Psoas muscle (tissue), 8 donors: ENCODE data around the gene IL6ST. TPM values are rescaled to one million over a fixed set of nuclear protein-coding genes. Genes with fewer than 3 reads are reported as not detected.

ENCODE experiments used
- ATAC-seq, 4 donors: fragments of 200-7000 bp; cut with Tn5 transposase; one replicate each; pipeline ENCODE4 v1.9.1; 2020; ENCODE audit warnings: moderate library complexity in 3 of 4, mild to moderate bottlenecking in 2 of 4
- DNase-seq, 2 donors: peaks; one replicate each; pipeline ENCODE4 v3.0.0-alpha.2; 2020
- H3K27ac ChIP-seq: fragments of 200-600 bp; one replicate; pipeline ENCODE4 v1.8.0; 2022
- H3K27me3 ChIP-seq, 3 donors: fragments of 200-600 bp in 1 of 3; one replicate each; pipeline versions ENCODE4 v1.6.1 to v1.8.0; 2013 to 2022; ENCODE audit warnings: low read length in 2 of 3, mild to moderate bottlenecking in 2 of 3, moderate library complexity in 1 of 3; ENCODE audit not compliant: insufficient read depth in 3 of 3
- H3K36me3 ChIP-seq, 2 donors: fragments of 200-600 bp in 1 of 2; one replicate each; pipeline versions ENCODE4 v1.6.1 to v1.8.0; 2013 to 2022; ENCODE audit warnings: low read depth in 1 of 2, mild to moderate bottlenecking in 1 of 2, moderate library complexity in 1 of 2; ENCODE audit not compliant: insufficient read depth in 1 of 2
- H3K4me1 ChIP-seq: fragments of 200-600 bp; one replicate; pipeline ENCODE4 v1.8.0; 2022
- H3K4me3 ChIP-seq: fragments of 200-600 bp; one replicate; pipeline ENCODE4 v1.8.0; 2022; ENCODE audit warnings: mild to moderate bottlenecking
- H3K9me3 ChIP-seq: fragments of 200-600 bp; one replicate; pipeline ENCODE4 v1.8.0; 2022
- WGBS, 3 donors: extraction: QIAGEN DNeasy Blood & Tissue Kit; methylation state at CpG; one replicate each; pipeline versions ENCODE4 v1.1.6 to v1.1.7; 2013; 5-methylcytosine and 5-hydroxymethylcytosine counted together
- intact Hi-C, 2 donors: fragments of 100-400 bp; cut with DNase I; formaldehyde crosslinking; loops; one replicate each; pipeline versions ENCODE4 v1.11.0 to v1.14.2; 2022
- polyA plus RNA-seq, 3 donors: library from polyadenylated mRNA; stranded (reverse); fragments of 200-250 nt; gene quantifications; one replicate each; pipeline ENCODE4 v1.2.3, GENCODE V29; 2013
- total RNA-seq, 4 donors: library from RNA; stranded (reverse); fragmentation: NEBNext Ultra II Directional in 2 of 4; extraction: Animal tissue kit (Norgen Biotek cat#: 25700) in 2 of 4; gene quantifications; one replicate each; pipeline versions ENCODE4 v1.2.1 to v1.2.4, GENCODE V29; 2021 to 2023
- TF ChIP-seq, protein P1 (sequence below): fragments of 200-600 bp; IDR thresholded peaks from one replicate; pipeline ENCODE4 v1.8.0; 2022; ENCODE audit warnings: antibody characterized with exemption
- donor health status: healthy with polysubstance abuse.
- donor health status: DM: no; HTN: no; CAD: no; lungs with moderate emphysema.
- donor health status: Bipolar disorder and iron deficiency.
- donor health status: healthy.
- donor health status: DM: yes; HTN: yes; CAD: no.
- donor health status: DM: no; HTN: no; CAD: no.
- donor health status: DM: no; HTN: no; CAD: no.
- donor health status: DM: yes; HTN: yes; CAD: no.

Gene IL6ST
- total and polyA plus RNA-seq, 7 donors, result 38.6 to 255 (median 143) TPM

DNA sequence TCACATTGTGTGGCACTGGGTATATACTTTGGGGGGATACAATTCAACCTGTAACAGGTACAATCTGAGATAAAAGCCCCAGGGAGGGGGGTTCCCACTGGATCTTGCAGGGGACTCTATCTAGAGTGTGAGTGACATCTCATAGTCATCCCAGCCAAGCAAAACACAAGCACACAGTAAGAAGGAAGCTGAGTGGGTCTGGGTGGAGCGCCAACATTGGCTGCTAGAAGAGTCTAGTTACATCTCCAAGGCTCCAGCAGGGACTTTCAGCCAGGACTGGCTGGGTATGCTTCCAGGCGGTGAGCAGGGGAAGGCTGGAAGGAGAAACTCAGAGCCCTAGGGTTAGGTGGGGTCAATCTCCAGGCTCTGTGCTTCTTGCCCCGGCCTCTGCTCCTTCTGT is 90.6 kb downstream of the IL6ST start:
- peaks cover 12% of the 10 kb centered on the region for H3K4me1 ChIP-seq
- H3K9me3 ChIP-seq, result no peaks in the 10 kb centered on the region
- TF ChIP-seq, protein P1, sequence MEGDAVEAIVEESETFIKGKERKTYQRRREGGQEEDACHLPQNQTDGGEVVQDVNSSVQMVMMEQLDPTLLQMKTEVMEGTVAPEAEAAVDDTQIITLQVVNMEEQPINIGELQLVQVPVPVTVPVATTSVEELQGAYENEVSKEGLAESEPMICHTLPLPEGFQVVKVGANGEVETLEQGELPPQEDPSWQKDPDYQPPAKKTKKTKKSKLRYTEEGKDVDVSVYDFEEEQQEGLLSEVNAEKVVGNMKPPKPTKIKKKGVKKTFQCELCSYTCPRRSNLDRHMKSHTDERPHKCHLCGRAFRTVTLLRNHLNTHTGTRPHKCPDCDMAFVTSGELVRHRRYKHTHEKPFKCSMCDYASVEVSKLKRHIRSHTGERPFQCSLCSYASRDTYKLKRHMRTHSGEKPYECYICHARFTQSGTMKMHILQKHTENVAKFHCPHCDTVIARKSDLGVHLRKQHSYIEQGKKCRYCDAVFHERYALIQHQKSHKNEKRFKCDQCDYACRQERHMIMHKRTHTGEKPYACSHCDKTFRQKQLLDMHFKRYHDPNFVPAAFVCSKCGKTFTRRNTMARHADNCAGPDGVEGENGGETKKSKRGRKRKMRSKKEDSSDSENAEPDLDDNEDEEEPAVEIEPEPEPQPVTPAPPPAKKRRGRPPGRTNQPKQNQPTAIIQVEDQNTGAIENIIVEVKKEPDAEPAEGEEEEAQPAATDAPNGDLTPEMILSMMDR, result no peak
- DNase-seq (peak; percentile 35 to 63), ATAC-seq (peak; percentile 36 to 89 (median 82))
- no peaks in the 10 kb centered on the region for H3K36me3 ChIP-seq
- intact Hi-C loops, result no loop called here
- 48 to 71% (median 62%) methylated on average over 2 to 3 of the region's 3 CpGs for WGBS, 3 donors
- H3K27ac ChIP-seq, result no peak overlapping the region
- no peaks in the 10 kb centered on the region for H3K27me3 ChIP-seq
- H3K4me3 ChIP-seq, result no peak overlapping the region

DNA sequence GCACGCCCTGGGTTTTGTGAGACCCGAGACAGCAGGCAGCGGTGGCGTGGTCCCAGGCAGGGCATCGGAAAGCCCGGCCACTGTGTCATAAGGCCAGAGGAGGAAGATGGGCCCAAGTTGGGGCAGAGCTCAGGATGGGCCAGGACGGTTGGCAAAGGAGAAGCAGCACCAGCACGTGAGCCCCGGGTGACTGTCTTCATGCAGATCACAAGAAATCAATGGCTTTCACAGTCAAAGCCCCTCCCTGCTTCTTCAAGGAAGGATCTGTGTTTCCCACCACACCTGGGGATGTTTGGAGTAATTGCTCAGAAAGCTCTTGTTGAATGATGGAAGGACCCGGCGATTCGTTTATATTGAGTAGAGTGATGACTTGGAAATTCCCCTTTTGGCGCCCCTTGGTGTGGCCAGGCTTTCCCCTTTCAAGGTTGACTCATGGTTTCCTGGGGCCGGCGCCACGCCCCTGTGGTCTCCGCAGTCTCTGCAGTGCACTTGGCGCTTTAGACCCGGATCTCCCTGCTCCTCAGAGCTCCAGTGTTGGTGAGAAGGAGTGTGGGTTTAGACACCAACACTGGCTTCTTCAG is 91.6 kb downstream of the IL6ST start:
- no peak overlapping the region for H3K4me3 ChIP-seq
- TF ChIP-seq, protein P1, result no peak
- intact Hi-C loops, result no loop called here
- no peaks in the 10 kb centered on the region for H3K27me3 ChIP-seq
- 88 to 92% (median 89%) methylated on average over 19 of the region's 19 CpGs for WGBS, 3 donors
- H3K4me1 ChIP-seq, result peaks cover 12% of the 10 kb centered on the region
- DNase-seq (no peak), ATAC-seq (peak in 1 of 4 donors; percentile 39)
- no peak overlapping the region for H3K27ac ChIP-seq
- H3K9me3 ChIP-seq, result no peaks in the 10 kb centered on the region
- H3K36me3 ChIP-seq, result no peaks in the 10 kb centered on the region

DNA sequence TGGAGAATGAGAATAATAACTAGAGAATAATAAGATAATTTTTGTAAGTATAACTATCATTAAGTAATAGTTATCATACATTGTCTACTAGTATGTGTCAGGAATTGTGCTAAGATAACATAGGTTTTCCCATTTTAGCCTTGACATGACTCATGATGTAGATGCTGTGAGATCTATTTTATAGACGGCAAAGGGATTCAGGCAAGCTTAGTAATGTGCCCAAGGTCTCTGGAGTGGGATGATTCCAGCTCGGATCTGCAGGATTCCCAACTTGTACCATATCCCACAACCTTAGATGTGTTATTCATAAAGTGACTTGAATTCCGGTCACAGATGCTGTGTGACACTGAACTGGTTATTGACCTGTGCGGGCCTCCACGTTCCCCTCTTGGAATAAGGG is 92.1 kb downstream of the IL6ST start:
- no peaks in the 10 kb centered on the region for H3K9me3 ChIP-seq
- intact Hi-C loops, result no loop called here
- no peak for ATAC-seq
- TF ChIP-seq, protein P1, result no peak
- no peaks in the 10 kb centered on the region for H3K36me3 ChIP-seq
- no peaks in the 10 kb centered on the region for H3K27me3 ChIP-seq
- DNase-seq, result no peak
- H3K4me3 ChIP-seq, result no peak overlapping the region
- peaks cover 12% of the 10 kb centered on the region for H3K4me1 ChIP-seq
- H3K27ac ChIP-seq, result no peak overlapping the region
- WGBS, 3 donors, result 82 to 92% (median 85%) methylated on average over 5 of the region's 5 CpGs

DNA sequence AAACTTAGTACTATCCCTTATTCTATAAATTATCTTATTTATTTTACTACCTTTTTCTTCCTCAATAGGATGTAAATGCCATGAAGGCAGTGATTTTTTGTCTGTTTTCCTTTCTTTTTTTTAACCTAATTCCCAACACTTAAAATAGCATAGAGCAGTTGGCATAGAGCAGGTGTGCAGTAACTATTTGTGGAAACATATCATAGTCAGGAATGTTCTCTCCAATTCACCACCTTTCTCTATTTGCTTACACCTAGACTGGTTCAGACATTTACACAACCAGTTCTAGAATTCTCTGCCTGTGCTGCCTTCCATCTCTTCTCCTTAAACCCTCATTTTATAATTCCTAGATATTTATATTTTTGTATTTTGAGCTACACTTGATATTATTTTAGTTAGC is 94.0 kb downstream of the IL6ST start:
- no peak for DNase-seq
- ATAC-seq, result no peak
- TF ChIP-seq, protein P1, result no peak
- intact Hi-C loops, result no loop called here
- H3K27me3 ChIP-seq, result no peaks in the 10 kb centered on the region
- H3K36me3 ChIP-seq, result no peaks in the 10 kb centered on the region
- H3K27ac ChIP-seq, result no peak overlapping the region
- H3K4me3 ChIP-seq, result no peak overlapping the region
- no peaks in the 10 kb centered on the region for H3K9me3 ChIP-seq
- peaks cover 12% of the 10 kb centered on the region for H3K4me1 ChIP-seq

DNA sequence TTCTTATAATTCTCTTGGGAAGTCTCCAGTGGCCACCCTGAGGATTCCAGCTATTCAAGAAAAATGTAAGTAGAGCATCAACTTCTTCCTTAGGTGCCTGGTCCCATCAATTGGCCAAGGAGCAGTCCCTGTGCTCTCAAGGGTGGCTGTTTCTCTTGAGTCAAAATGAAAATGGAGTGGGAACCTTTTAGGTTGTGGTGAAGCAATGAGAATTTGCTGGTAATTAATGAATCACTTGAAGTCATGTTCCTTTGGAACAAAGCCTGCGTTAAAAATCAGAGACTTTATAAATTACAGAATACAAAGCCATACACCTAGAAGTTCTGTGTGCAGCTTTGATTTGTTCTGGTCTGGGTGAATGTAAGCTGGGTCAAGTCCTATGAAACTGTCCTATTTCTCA is 94.7 kb downstream of the IL6ST start:
- Histone ChIP-seq H3K27ac (no peak overlapping the region), H3K36me3 (no peaks in the 10 kb centered on the region), H3K27me3 (no peaks in the 10 kb centered on the region), H3K9me3 (no peaks in the 10 kb centered on the region), H3K4me3 (no peak overlapping the region), H3K4me1 (peaks cover 12% of the 10 kb centered on the region)
- intact Hi-C loops, result no loop called here
- WGBS, 3 donors, result 82 to 93% (median 86%) methylated on average over 1 of the region's 1 CpG
- ATAC-seq (no peak), DNase-seq (no peak)
- TF ChIP-seq, protein P1, result no peak
